Vagina (tissue), 2 donors: ENCODE measurements around the gene PSMB4. TPM values are rescaled to one million over a fixed set of nuclear protein-coding genes. Genes with fewer than 3 reads are reported as not detected.

Source experiments
- DNase-seq, 2 donors: peaks; one replicate each; pipeline ENCODE4 v3.0.0-alpha.2; 2017; ENCODE audit errors: extremely low spot score in 2 of 2
- H3K27ac ChIP-seq: fragments of 200-600 bp; sonication (generic); one replicate; pipeline ENCODE4 v1.5.1; 2019
- H3K27me3 ChIP-seq: fragments of 200-600 bp; sonication (generic); one replicate; pipeline ENCODE4 v1.5.1; 2019
- H3K36me3 ChIP-seq, 2 donors: fragments of 200-600 bp; sonication (generic); one replicate each; pipeline ENCODE4 v1.5.1; 2017 to 2019
- H3K4me1 ChIP-seq: fragments of 200-600 bp; sonication (generic); one replicate; pipeline ENCODE4 v1.5.1; 2019
- H3K4me3 ChIP-seq, 2 donors: fragments of 200-600 bp; sonication (generic); 1 replicate in 1 of 2; 2 replicates in 1 of 2; pipeline ENCODE4 v1.5.1; 2016 to 2019
- H3K9me3 ChIP-seq: fragments of 200-600 bp; sonication (generic); one replicate; pipeline ENCODE4 v1.5.1; 2019
- CTCF ChIP-seq, 3 experiments: fragments of 450-650 bp in 2 of 3; fragments of 200-600 bp in 1 of 3; sonication (generic) in 1 of 3; IDR thresholded peaks; one replicate each; pipeline ENCODE4 v1.5.1; 2017 to 2019; ENCODE audit warnings: antibody characterized with exemption in 3 of 3, mild to moderate bottlenecking in 2 of 3, moderate library complexity in 2 of 3
- POLR2A ChIP-seq, 2 donors: fragments of 450-650 bp; IDR thresholded peaks; one replicate each; pipeline ENCODE4 v1.6.1; 2017; ENCODE audit warnings: antibody characterized with exemption in 2 of 2, mild to moderate bottlenecking in 2 of 2, moderate library complexity in 2 of 2
- POLR2AphosphoS5 ChIP-seq, 2 donors: sonication (generic); formaldehyde crosslinking; IDR thresholded peaks; one replicate each; pipeline ENCODE4 v1.9.0; 2017; ENCODE audit warnings: antibody characterized with exemption in 2 of 2, mild to moderate bottlenecking in 2 of 2, low read depth in 1 of 2; ENCODE audit not compliant: insufficient read depth in 1 of 2
- intact Hi-C: fragments of 100-400 bp; cut with DNase I; formaldehyde crosslinking; loops from one replicate; pipeline ENCODE4 v1.15.1; 2023
- total RNA-seq: library from RNA; depleted of rRNA; stranded (reverse); fragments of >200 nt; gene quantifications from one replicate; pipeline ENCODE4 v1.2.3, GENCODE V29; 2016

Gene PSMB4
- total RNA-seq, 1 donor from 2014 or later, result 292 TPM

GRCh38 chr1:151402764-151403163 is 3.4 kb downstream of the PSMB4 start:
- DNase-seq, result no peak
- intact Hi-C loops, result no loop called here
- Histone ChIP-seq H3K27ac (no peak overlapping the region), H3K9me3 (no peaks in the 10 kb centered on the region), H3K4me3 (no peak overlapping the region), H3K4me1 (peaks cover 22% of the 10 kb centered on the region), H3K36me3 (peaks cover 0 to 50% of the 10 kb centered on the region in 2 donors), H3K27me3 (no peaks in the 10 kb centered on the region)
- no peak for TF ChIP-seq POLR2A (IDR thresholded peaks at IDR 0.05)
- no peak for TF ChIP-seq CTCF (IDR thresholded peaks at IDR 0.05)
- TF ChIP-seq POLR2AphosphoS5 (IDR thresholded peaks at IDR 0.05; ENCODE audit: insufficient read depth in 1 of 2, low read depth in 1 of 2), result no peak

- H3K27me3 ChIP-seq, result no peaks in the 10 kb centered on the region
- H3K4me1 ChIP-seq, result peaks cover 22% of the 10 kb centered on the region
- no peak overlapping the region for H3K27ac ChIP-seq
- TF ChIP-seq POLR2AphosphoS5 (IDR thresholded peaks at IDR 0.05; ENCODE audit: insufficient read depth in 1 of 2, low read depth in 1 of 2) (no peak), POLR2A (IDR thresholded peaks at IDR 0.05) (no peak), CTCF (IDR thresholded peaks at IDR 0.05) (no peak)
- H3K9me3 ChIP-seq, result no peaks in the 10 kb centered on the region
- no peak overlapping the region for H3K4me3 ChIP-seq
- intact Hi-C loops, result no loop called here
- H3K36me3 ChIP-seq, result peaks cover 0 to 58% of the 10 kb centered on the region in 2 donors
- no peak for DNase-seq
These were observed 4.2 kb downstream of the PSMB4 start for GRCh38 chr1:151403612-151404011.

- H3K9me3 ChIP-seq, result no peaks in the 10 kb centered on the region
- intact Hi-C loops, result loop anchor here (5.0 kb wide), 1 partner anchor 103 kb away; no protein-coding TSS in a partner anchor
- no peak overlapping the region for H3K4me3 ChIP-seq
- DNase-seq, result no peak
- peaks cover 0 to 75% of the 10 kb centered on the region in 2 donors for H3K36me3 ChIP-seq
- TF ChIP-seq CTCF (IDR thresholded peaks at IDR 0.05), result no peak
- TF ChIP-seq POLR2AphosphoS5 (IDR thresholded peaks at IDR 0.05; ENCODE audit: insufficient read depth in 1 of 2, low read depth in 1 of 2), result no peak
- no peak for TF ChIP-seq POLR2A (IDR thresholded peaks at IDR 0.05)
- H3K27me3 ChIP-seq, result no peaks in the 10 kb centered on the region
- no peak overlapping the region for H3K27ac ChIP-seq
- H3K4me1 ChIP-seq, result peaks cover 15% of the 10 kb centered on the region
These were observed 6.0 kb downstream of the PSMB4 start for GRCh38 chr1:151405187-151405951.

GRCh38 chr1:151406176-151406575 is 6.8 kb downstream of the PSMB4 start:
- H3K27me3 ChIP-seq, result no peaks in the 10 kb centered on the region
- H3K4me1 ChIP-seq, result peaks cover 7% of the 10 kb centered on the region
- H3K9me3 ChIP-seq, result no peaks in the 10 kb centered on the region
- peaks cover 0 to 78% of the 10 kb centered on the region in 2 donors for H3K36me3 ChIP-seq
- H3K27ac ChIP-seq, result no peak overlapping the region
- intact Hi-C loops, result loop anchor here (5.0 kb wide), 1 partner anchor 104 kb away; no protein-coding TSS in a partner anchor
- no peak for TF ChIP-seq POLR2AphosphoS5 (IDR thresholded peaks at IDR 0.05; ENCODE audit: insufficient read depth in 1 of 2, low read depth in 1 of 2)
- no peak for TF ChIP-seq CTCF (IDR thresholded peaks at IDR 0.05)
- TF ChIP-seq POLR2A (IDR thresholded peaks at IDR 0.05), result no peak
- H3K4me3 ChIP-seq, result no peak overlapping the region
- no peak for DNase-seq

- Histone ChIP-seq H3K4me3 (no peak overlapping the region), H3K9me3 (no peaks in the 10 kb centered on the region), H3K36me3 (peaks cover 0 to 78% of the 10 kb centered on the region in 2 donors), H3K4me1 (no peaks in the 10 kb centered on the region), H3K27ac (no peak overlapping the region), H3K27me3 (no peaks in the 10 kb centered on the region)
- intact Hi-C loops, result loop anchor here (5.0 kb wide), 1 partner anchor 105 kb away; no protein-coding TSS in a partner anchor
- TF ChIP-seq POLR2A (IDR thresholded peaks at IDR 0.05) (no peak), CTCF (IDR thresholded peaks at IDR 0.05) (no peak), POLR2AphosphoS5 (IDR thresholded peaks at IDR 0.05; ENCODE audit: insufficient read depth in 1 of 2, low read depth in 1 of 2) (no peak)
- DNase-seq, result no peak
These were observed 7.9 kb downstream of the PSMB4 start for GRCh38 chr1:151407304-151407703.
